Ovary (tissue), 3 donors: ENCODE data around the gene IPP.
"Not testable (repeated sequence)": the region's sequence is repeated elsewhere in the genome, so short reads cannot be mapped to it uniquely, and the experiment has no call there.

Experiments
- EP300 ChIP-seq: sonication (generic); formaldehyde crosslinking; IDR thresholded peaks from one replicate; pipeline ENCODE4 v1.6.1; 2017; ENCODE audit warnings: antibody characterized with exemption
- POLR2A ChIP-seq: fragments of 450-650 bp; IDR thresholded peaks from one replicate; pipeline ENCODE4 v1.6.1; 2017; ENCODE audit warnings: antibody characterized with exemption, mild to moderate bottlenecking, moderate library complexity
- TF ChIP-seq, protein P1 (sequence below), 3 donors: fragments of 450-650 bp in 2 of 3; fragments of 200-600 bp in 1 of 3; IDR thresholded peaks; one replicate each; pipeline versions ENCODE4 v1.5.1 to v1.8.0; 2016 to 2022; ENCODE audit warnings: antibody characterized with exemption in 3 of 3, mild to moderate bottlenecking in 1 of 3
- donor health status: DM: no; HTN: no; CAD: no.

DNA sequence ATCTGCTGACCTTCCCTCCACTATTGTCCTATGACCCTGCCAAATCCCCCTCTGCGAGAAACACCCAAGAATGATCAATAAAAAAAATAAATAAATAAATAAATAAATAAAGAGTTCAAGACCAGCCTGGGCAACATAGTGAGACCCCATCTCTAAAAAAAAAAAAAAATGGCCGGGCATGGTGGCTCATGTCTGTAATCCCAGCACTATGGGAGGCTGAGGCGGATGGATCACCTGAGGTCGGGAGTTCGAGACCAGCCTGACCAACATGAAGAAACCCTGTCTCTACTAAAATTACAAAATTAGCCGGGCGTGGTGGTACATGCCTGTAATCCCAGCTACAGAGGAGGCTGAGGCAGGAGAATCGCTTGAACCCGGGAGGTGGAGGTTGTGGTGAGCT lies 24.4 kb downstream of the IPP start:
- TF ChIP-seq, protein P1, sequence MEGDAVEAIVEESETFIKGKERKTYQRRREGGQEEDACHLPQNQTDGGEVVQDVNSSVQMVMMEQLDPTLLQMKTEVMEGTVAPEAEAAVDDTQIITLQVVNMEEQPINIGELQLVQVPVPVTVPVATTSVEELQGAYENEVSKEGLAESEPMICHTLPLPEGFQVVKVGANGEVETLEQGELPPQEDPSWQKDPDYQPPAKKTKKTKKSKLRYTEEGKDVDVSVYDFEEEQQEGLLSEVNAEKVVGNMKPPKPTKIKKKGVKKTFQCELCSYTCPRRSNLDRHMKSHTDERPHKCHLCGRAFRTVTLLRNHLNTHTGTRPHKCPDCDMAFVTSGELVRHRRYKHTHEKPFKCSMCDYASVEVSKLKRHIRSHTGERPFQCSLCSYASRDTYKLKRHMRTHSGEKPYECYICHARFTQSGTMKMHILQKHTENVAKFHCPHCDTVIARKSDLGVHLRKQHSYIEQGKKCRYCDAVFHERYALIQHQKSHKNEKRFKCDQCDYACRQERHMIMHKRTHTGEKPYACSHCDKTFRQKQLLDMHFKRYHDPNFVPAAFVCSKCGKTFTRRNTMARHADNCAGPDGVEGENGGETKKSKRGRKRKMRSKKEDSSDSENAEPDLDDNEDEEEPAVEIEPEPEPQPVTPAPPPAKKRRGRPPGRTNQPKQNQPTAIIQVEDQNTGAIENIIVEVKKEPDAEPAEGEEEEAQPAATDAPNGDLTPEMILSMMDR (IDR thresholded peaks at IDR 0.05), result not testable (repeated sequence)
- TF ChIP-seq POLR2A, EP300: not testable (repeated sequence)
